GM12892 (cell line): ENCODE data around the gene TBC1D5.

ENCODE experiments used
- POLR2A ChIP-seq: IDR thresholded peaks from 2 replicates; pipeline ENCODE4 v1.6.1; 2011; ENCODE audit warnings: low read depth, low read length, control low read depth
- POLR2AphosphoS5 ChIP-seq: IDR thresholded peaks from 2 replicates; pipeline ENCODE4 v1.6.1; 2011; ENCODE audit warnings: low read depth, low read length, control low read depth
- TAF1 ChIP-seq: IDR thresholded peaks from 2 replicates; pipeline ENCODE4 v1.6.1; 2011; ENCODE audit warnings: low read depth, mild to moderate bottlenecking, control low read depth, low read length, borderline replicate concordance

GRCh38 chr3:17175187-17175807 lies 567.1 kb downstream of the TBC1D5 start:
- no peak for TF ChIP-seq POLR2A
- no peak for TF ChIP-seq POLR2AphosphoS5
- TF ChIP-seq TAF1 = no peak
